CD14-positive monocyte (primary cell): ENCODE data around the gene ABCC3. TPM values are rescaled to one million over a fixed set of nuclear protein-coding genes. Genes with fewer than 3 reads are reported as not detected.
A peak's percentile ranks its signal among the peaks of the same experiment; 100 is the strongest.

Experiments
- DNase-seq, 3 donors: peaks; one replicate each; pipeline ENCODE4 v3.0.0-alpha.2; 2011 to 2022
- H2AFZ ChIP-seq: 2 replicates; pipeline ENCODE4 v1.6.0; 2012; ENCODE audit warnings: mild to moderate bottlenecking, low read depth, low read length, inconsistent platforms; ENCODE audit not compliant: insufficient read depth, poor library complexity, severe bottlenecking
- H3K27ac ChIP-seq, 2 donors: 1 replicate in 1 of 2; 2 replicates in 1 of 2; pipeline ENCODE4 v1.5.1; 2012 to 2013; ENCODE audit warnings: low read length in 2 of 2, control low read depth in 1 of 2, inconsistent platforms in 1 of 2, low read depth in 1 of 2, mild to moderate bottlenecking in 1 of 2
- H3K27me3 ChIP-seq, 2 donors: one replicate each; pipeline versions ENCODE4 v1.6.0 to v1.6.1; 2011 to 2013; ENCODE audit warnings: low read length in 2 of 2; ENCODE audit not compliant: control insufficient read depth in 2 of 2, insufficient read depth in 2 of 2
- H3K36me3 ChIP-seq, 2 donors: replicated peaks in 1 of 2; 1 replicate in 1 of 2; 2 replicates in 1 of 2; pipeline versions ENCODE4 v1.5.1 to v1.6.1; 2012 to 2013; ENCODE audit warnings: low read length in 2 of 2, control low read depth in 1 of 2, inconsistent platforms in 1 of 2, mild to moderate bottlenecking in 1 of 2; ENCODE audit not compliant: insufficient read depth in 2 of 2, control insufficient read depth in 1 of 2
- H3K4me1 ChIP-seq, 2 donors: 1 replicate in 1 of 2; 2 replicates in 1 of 2; pipeline versions ENCODE4 v1.5.1 to v1.6.1; 2012 to 2013; ENCODE audit warnings: low read length in 2 of 2, control low read depth in 1 of 2, inconsistent platforms in 1 of 2, mild to moderate bottlenecking in 1 of 2, moderate library complexity in 1 of 2; ENCODE audit not compliant: insufficient read depth in 2 of 2, control insufficient read depth in 1 of 2
- H3K4me2 ChIP-seq: replicated peaks from 2 replicates; pipeline ENCODE3; 2012; ENCODE audit warnings: low read length, moderate library complexity, mild to moderate bottlenecking; ENCODE audit not compliant: poor library complexity, severe bottlenecking; ENCODE audit errors: extremely low read depth
- H3K4me3 ChIP-seq, 3 experiments: fragments of 200-600 bp in 1 of 3; sonication (generic) in 1 of 3; replicated peaks in 1 of 3; 1 replicate in 2 of 3; 2 replicates in 1 of 3; pipeline ENCODE4 v1.5.1; 2011 to 2013; ENCODE audit warnings: low read length in 3 of 3, mild to moderate bottlenecking in 3 of 3, control low read depth in 2 of 3, low read depth in 2 of 3, inconsistent platforms in 1 of 3, moderate library complexity in 1 of 3
- H3K79me2 ChIP-seq: 2 replicates; pipeline ENCODE4 v1.6.0; 2012; ENCODE audit warnings: mild to moderate bottlenecking, control low read depth, inconsistent platforms, low read length, moderate library complexity; ENCODE audit not compliant: insufficient read depth
- H3K9ac ChIP-seq: 2 replicates; pipeline ENCODE4 v1.6.0; 2017; ENCODE audit warnings: low read length, mild to moderate bottlenecking; ENCODE audit not compliant: insufficient read depth, poor library complexity, severe bottlenecking
- H3K9me3 ChIP-seq, 2 donors: replicated peaks in 1 of 2; 1 replicate in 1 of 2; 2 replicates in 1 of 2; pipeline versions ENCODE4 v1.5.1 to v1.6.1; 2012 to 2013; ENCODE audit warnings: low read length in 2 of 2, control low read depth in 1 of 2; ENCODE audit not compliant: control insufficient read depth in 1 of 2, insufficient read depth in 1 of 2
- H4K20me1 ChIP-seq: 2 replicates; pipeline ENCODE4 v1.6.0; 2012; ENCODE audit warnings: mild to moderate bottlenecking, low read length, control low read depth, moderate library complexity; ENCODE audit not compliant: insufficient read depth
- H3K27ac Mint-ChIP-seq, 7 donors: one replicate each; pipeline ENCODE4 v1.8.0; 2020; ENCODE audit warnings: mild to moderate bottlenecking in 7 of 7, mixed read lengths in 7 of 7, moderate library complexity in 6 of 7, inconsistent platforms in 2 of 7
- H3K27me3 Mint-ChIP-seq, 3 donors: one replicate each; pipeline ENCODE4 v1.8.0; 2021 to 2022; ENCODE audit warnings: low read depth in 3 of 3, mild to moderate bottlenecking in 3 of 3, mixed read lengths in 3 of 3, moderate library complexity in 3 of 3, inconsistent platforms in 1 of 3
- H3K36me3 Mint-ChIP-seq, 2 donors: one replicate each; pipeline ENCODE4 v1.8.0; 2020; ENCODE audit warnings: mixed read lengths in 2 of 2, inconsistent platforms in 1 of 2, mild to moderate bottlenecking in 1 of 2
- H3K4me1 Mint-ChIP-seq: one replicate; pipeline ENCODE4 v1.8.0; 2020; ENCODE audit warnings: mild to moderate bottlenecking, mixed read lengths
- H3K4me3 Mint-ChIP-seq, 2 donors: one replicate each; pipeline ENCODE4 v1.8.0; 2020; ENCODE audit warnings: mild to moderate bottlenecking in 2 of 2, mixed read lengths in 2 of 2, moderate library complexity in 1 of 2
- H3K9me3 Mint-ChIP-seq, 7 donors: one replicate each; pipeline ENCODE4 v1.8.0; 2020 to 2022; ENCODE audit warnings: mixed read lengths in 7 of 7, mild to moderate bottlenecking in 6 of 7, moderate library complexity in 6 of 7, inconsistent platforms in 2 of 7
- CTCF ChIP-seq: fragments of 200-600 bp; IDR thresholded peaks from one replicate; pipeline ENCODE4 v1.8.0; 2022; ENCODE audit warnings: antibody characterized with exemption, mild to moderate bottlenecking
- WGBS: methylation state at CpG from one replicate; pipeline ENCODE4 v1.1.5; 2013; ENCODE audit warnings: missing lambda C conversion rate; ENCODE audit not compliant: insufficient coverage; 5-methylcytosine and 5-hydroxymethylcytosine counted together
- intact Hi-C, 2 donors: fragments of 100-400 bp; cut with micrococcal nuclease; formaldehyde crosslinking; loops; one replicate each; pipeline versions ENCODE4 v1.15.0 to v1.15.1; 2023
- polyA plus RNA-seq, 3 donors: library from polyadenylated mRNA; depleted of rRNA in 1 of 3; unstranded in 2 of 3; stranded (reverse) in 1 of 3; fragments of 300-500 nt in 2 of 3; fragments of >200 nt in 1 of 3; fragmentation: Illumina TruSeq in 2 of 3; gene quantifications; 1 replicate in 2 of 3; 2 replicates in 1 of 3; pipeline ENCODE4 v1.2.3, GENCODE V29; 2012 to 2021

The ABCC3 gene
- polyA plus RNA-seq, 3 donors = 2.7 to 74.5 (median 11.4) TPM

- peaks cover 34 to 50% of the 10 kb centered on the region in 2 donors for H3K4me1 ChIP-seq
- no peaks in the 10 kb centered on the region for H3K36me3 ChIP-seq
- peaks cover 37% of the 10 kb centered on the region for H3K4me1 Mint-ChIP-seq
- H3K27ac Mint-ChIP-seq = peak overlapping the region in 5 of 7 donors; percentile 41 to 82 (median 62)
- peak overlapping the region in 1 of 2 donors; percentile 47 for H3K27ac ChIP-seq
- H4K20me1 ChIP-seq = no peaks in the 10 kb centered on the region
- WGBS = 77% methylated on average over 6 of the region's 7 CpGs
- H3K27me3 Mint-ChIP-seq = peaks cover 8 to 22% (median 11%) of the 10 kb centered on the region in 3 donors
- intact Hi-C loops = no loop called here
- H3K4me2 ChIP-seq = peak overlapping the region; percentile 26
- peak overlapping the region; percentile 48 to 71 for H3K4me3 Mint-ChIP-seq
- H3K4me3 ChIP-seq = peak overlapping the region in 1 of 3 experiments; percentile 23
- peaks cover 0 to 3% (median 0%) of the 10 kb centered on the region in 7 donors for H3K9me3 Mint-ChIP-seq
- H3K79me2 ChIP-seq = no peaks in the 10 kb centered on the region
- H2AFZ ChIP-seq = peak overlapping the region; percentile 19
- H3K36me3 Mint-ChIP-seq = peaks cover 0 to 3% of the 10 kb centered on the region in 2 donors
- no peak for DNase-seq
- no peaks in the 10 kb centered on the region for H3K27me3 ChIP-seq
- H3K9me3 ChIP-seq = no peaks in the 10 kb centered on the region
- peak overlapping the region; percentile 28 for H3K9ac ChIP-seq
- TF ChIP-seq CTCF = no peak
These were observed 15.2 kb upstream of the ABCC3 start for GRCh38 chr17:50619489-50619888.

GRCh38 chr17:50620237-50620636, 14.4 kb upstream of the ABCC3 start:
- no peaks in the 10 kb centered on the region for H3K36me3 ChIP-seq
- no CpG with 5 or more reads among the region's 5 CpGs for WGBS
- Mint-ChIP-seq H3K4me1 (peaks cover 39% of the 10 kb centered on the region), H3K27me3 (peaks cover 6 to 18% (median 11%) of the 10 kb centered on the region in 3 donors), H3K4me3 (peak overlapping the region in 1 of 2 donors; percentile 30), H3K27ac (peak overlapping the region in 3 of 7 donors; percentile 21 to 76 (median 72)), H3K36me3 (peaks cover 0 to 3% of the 10 kb centered on the region in 2 donors), H3K9me3 (peaks cover 0 to 3% (median 0%) of the 10 kb centered on the region in 7 donors)
- H3K9ac ChIP-seq = no peak overlapping the region
- H3K4me3 ChIP-seq = no peak overlapping the region
- no peak overlapping the region for H2AFZ ChIP-seq
- H3K27ac ChIP-seq = no peak overlapping the region
- H4K20me1 ChIP-seq = no peaks in the 10 kb centered on the region
- no peak overlapping the region for H3K4me2 ChIP-seq
- H3K27me3 ChIP-seq = no peaks in the 10 kb centered on the region
- no peaks in the 10 kb centered on the region for H3K9me3 ChIP-seq
- no peak for DNase-seq
- H3K4me1 ChIP-seq = peaks cover 37 to 58% of the 10 kb centered on the region in 2 donors
- H3K79me2 ChIP-seq = no peaks in the 10 kb centered on the region
- TF ChIP-seq CTCF = no peak
- intact Hi-C loops = loop anchor here (5.0 to 10.0 kb wide), 2 partner anchors 58 to 85 kb away; partner anchors contain the start of genes ANKRD40 (in 1 of the 2) and CACNA1G (in 1 of the 2)
